GM23338 (cell line): ENCODE results near the gene UBAP1L. TPM values are rescaled to one million over a fixed set of nuclear protein-coding genes. Genes with fewer than 3 reads are reported as not detected.

Experiments used
- ATAC-seq: fragments of 200-7000 bp; cut with Tn5 transposase; 3 replicates; pipeline ENCODE4 v1.9.1; 2020
- DNase-seq: peaks from one replicate; pipeline ENCODE4 v3.0.0-alpha.2; 2015; ENCODE audit warnings: low spot score
- H2AFZ ChIP-seq: fragments of 200-600 bp; sonication (generic); 2 replicates; pipeline ENCODE4 v1.8.0; 2016; ENCODE audit warnings: antibody characterized with exemption, mild to moderate bottlenecking, moderate library complexity
- H3F3A ChIP-seq: fragments of 200-600 bp; sonication (generic); replicated peaks from 2 replicates; pipeline ENCODE4 v1.8.0; 2017; ENCODE audit warnings: antibody characterized with exemption, mixed run types, low read depth
- H3K27ac ChIP-seq: fragments of 200-600 bp; sonication (generic); 2 replicates; pipeline ENCODE4 v1.6.1; 2016; ENCODE audit warnings: low read depth
- H3K27me3 ChIP-seq: fragments of 200-600 bp; sonication (generic); 2 replicates; pipeline ENCODE4 v1.8.0; 2016; ENCODE audit warnings: mild to moderate bottlenecking, mixed run types, moderate library complexity; ENCODE audit not compliant: insufficient read depth
- H3K36me3 ChIP-seq: fragments of 200-600 bp; sonication (generic); 2 replicates; pipeline ENCODE4 v1.8.0; 2016; ENCODE audit warnings: mild to moderate bottlenecking; ENCODE audit not compliant: insufficient read depth
- H3K4me1 ChIP-seq: fragments of 200-600 bp; sonication (generic); 2 replicates; pipeline ENCODE4 v1.8.0; 2016; ENCODE audit warnings: mild to moderate bottlenecking, moderate library complexity; ENCODE audit not compliant: insufficient read depth
- H3K4me2 ChIP-seq: fragments of 200-600 bp; sonication (generic); 2 replicates; pipeline ENCODE4 v1.7.1; 2017; ENCODE audit warnings: mixed run types
- H3K4me3 ChIP-seq: fragments of 200-600 bp; sonication (generic); 2 replicates; pipeline ENCODE4 v1.6.1; 2016; ENCODE audit warnings: mixed run types
- H3K79me2 ChIP-seq: fragments of 200-600 bp; sonication (generic); replicated peaks from 2 replicates; pipeline ENCODE4 v1.8.0; 2017; ENCODE audit warnings: mild to moderate bottlenecking; ENCODE audit not compliant: insufficient read depth
- H3K9me2 ChIP-seq: fragments of 200-600 bp; sonication (generic); 2 replicates; pipeline ENCODE4 v1.8.0; 2017; ENCODE audit not compliant: insufficient read depth
- H4K20me1 ChIP-seq: fragments of 200-600 bp; sonication (generic); replicated peaks from 2 replicates; pipeline ENCODE4 v1.8.0; 2017; ENCODE audit warnings: mild to moderate bottlenecking; ENCODE audit not compliant: insufficient read depth
- H3K27ac Mint-ChIP-seq: 2 replicates; pipeline ENCODE4 v1.8.0; 2020; ENCODE audit warnings: inconsistent platforms, mild to moderate bottlenecking, moderate library complexity, mixed read lengths
- H3K27me3 Mint-ChIP-seq: 3 replicates; pipeline ENCODE4 v1.8.0; 2022; ENCODE audit warnings: low read depth, mild to moderate bottlenecking, moderate library complexity, mixed read lengths, inconsistent platforms; ENCODE audit not compliant: insufficient read depth, poor library complexity
- H3K36me3 Mint-ChIP-seq: 3 replicates; pipeline ENCODE4 v1.8.0; 2021; ENCODE audit warnings: low read depth, mild to moderate bottlenecking, inconsistent platforms, moderate library complexity, mixed read lengths
- H3K4me1 Mint-ChIP-seq: 3 replicates; pipeline ENCODE4 v1.8.0; 2020; ENCODE audit warnings: mild to moderate bottlenecking, inconsistent platforms, mixed read lengths
- H3K4me3 Mint-ChIP-seq: 3 replicates; pipeline ENCODE4 v1.8.0; 2021; ENCODE audit warnings: moderate library complexity, mild to moderate bottlenecking, inconsistent platforms, mixed read lengths
- H3K9me3 Mint-ChIP-seq: 3 replicates; pipeline ENCODE4 v1.8.0; 2020; ENCODE audit warnings: moderate library complexity, mild to moderate bottlenecking, inconsistent platforms, mixed read lengths
- CTCF ChIP-seq, 2 experiments: fragments of 200-600 bp in 1 of 2; sonication (generic) in 1 of 2; conservative IDR thresholded peaks; 2 replicates each; pipeline versions ENCODE4 v1.5.1 to v1.6.1; 2016 to 2017; ENCODE audit warnings: antibody characterized with exemption in 2 of 2, low read depth in 2 of 2, mild to moderate bottlenecking in 2 of 2, moderate library complexity in 1 of 2
- ETS1 ChIP-seq: IDR thresholded peaks from 2 replicates; pipeline ENCODE4 v1.6.1; 2016; ENCODE audit warnings: antibody characterized with exemption
- EZH2 ChIP-seq: fragments of 200-600 bp; sonication (generic); IDR thresholded peaks from one replicate; pipeline ENCODE4 v1.8.0; 2017; ENCODE audit warnings: antibody characterized with exemption, mild to moderate bottlenecking, low read depth; ENCODE audit not compliant: unreplicated experiment
- ZNF114 ChIP-seq: fragments of 250-450 bp; sonication (Bioruptor Pico); IDR thresholded peaks from 2 replicates; pipeline ENCODE4 v1.5.0; 2020; ENCODE audit warnings: mild to moderate bottlenecking, moderate library complexity
- ZNF331 ChIP-seq: fragments of 250-450 bp; sonication (Bioruptor Pico); IDR thresholded peaks from 2 replicates; pipeline ENCODE4 v1.5.0; 2020; ENCODE audit warnings: low read depth, mild to moderate bottlenecking, moderate library complexity
- polyA plus RNA-seq: library from polyadenylated mRNA; unstranded; fragments of >200 nt; fragmentation: Nextera tagmentation; extraction: Ambion mirVana; gene quantifications from 2 replicates; pipeline ENCODE4 v1.2.1, GENCODE V29; 2016
- total RNA-seq: library from RNA; depleted of rRNA; stranded (reverse); fragments of >200 nt; shearing (Covaris generic); gene quantifications from 2 replicates; pipeline ENCODE4 v1.2.3, GENCODE V29; 2014

The UBAP1L gene
- total and polyA plus RNA-seq, 2 experiments from 2014 or later: 0.53 to 1.5 TPM

GRCh38 chr15:65056868-65057548 is 58.0 kb downstream of the UBAP1L start:
- ATAC-seq: no peak
- Histone ChIP-seq H3K9me2 (no peaks in the 10 kb centered on the region), H3K36me3 (no peaks in the 10 kb centered on the region), H4K20me1 (no peaks in the 10 kb centered on the region), H3K4me2 (no peak overlapping the region), H3K4me1 (no peaks in the 10 kb centered on the region), H3K4me3 (no peak overlapping the region), H3K27ac (no peak overlapping the region), H3K79me2 (no peaks in the 10 kb centered on the region), H2AFZ (no peak overlapping the region), H3F3A (no peaks in the 10 kb centered on the region), H3K27me3 (no peaks in the 10 kb centered on the region)
- no peak for TF ChIP-seq ZNF114 (CRISPR knock-in tag)
- no peak for TF ChIP-seq ZNF331 (CRISPR knock-in tag)
- no peak for TF ChIP-seq EZH2
- Mint-ChIP-seq H3K9me3 (no peaks in the 10 kb centered on the region), H3K27ac (no peak overlapping the region), H3K4me3 (no peak overlapping the region), H3K27me3 (peaks cover 4% of the 10 kb centered on the region), H3K4me1 (no peaks in the 10 kb centered on the region; the same call in 2 of the 3 replicates), H3K36me3 (peaks cover 2% of the 10 kb centered on the region; the same call in 1 of the 3 replicates)
- no peak for DNase-seq

GRCh38 chr15:65056106-65056505 is 58.9 kb downstream of the UBAP1L start:
- H3K27me3 ChIP-seq: no peaks in the 10 kb centered on the region
- H3K4me2 ChIP-seq: no peak overlapping the region
- no peaks in the 10 kb centered on the region; the same call in 2 of the 3 replicates for H3K4me1 Mint-ChIP-seq
- H3K36me3 Mint-ChIP-seq: peaks cover 2% of the 10 kb centered on the region; the same call in 1 of the 3 replicates
- no peak for TF ChIP-seq CTCF (conservative IDR thresholded peaks at IDR 0.05; ENCODE audit: low read depth in 2 of 2)
- no peak for TF ChIP-seq EZH2
- no peak for TF ChIP-seq ETS1
- no peaks in the 10 kb centered on the region for H3F3A ChIP-seq
- ATAC-seq (no peak), DNase-seq (no peak)
- no peak overlapping the region for H3K4me3 ChIP-seq
- no peaks in the 10 kb centered on the region for H3K9me2 ChIP-seq
- no peak overlapping the region for H2AFZ ChIP-seq
- no peaks in the 10 kb centered on the region for H3K36me3 ChIP-seq
- H4K20me1 ChIP-seq: no peaks in the 10 kb centered on the region
- no peaks in the 10 kb centered on the region for H3K79me2 ChIP-seq
- no peaks in the 10 kb centered on the region for H3K9me3 Mint-ChIP-seq
- no peak overlapping the region for H3K27ac ChIP-seq
- H3K4me1 ChIP-seq: no peaks in the 10 kb centered on the region
- no peak overlapping the region for H3K27ac Mint-ChIP-seq
- no peak overlapping the region for H3K4me3 Mint-ChIP-seq
- H3K27me3 Mint-ChIP-seq: peaks cover 4% of the 10 kb centered on the region
